ENCODE measurements around the gene EIF4EBP3. TPM values are rescaled to one million over a fixed set of nuclear protein-coding genes. Genes with fewer than 3 reads are reported as not detected.
A peak's percentile ranks its signal among the peaks of the same experiment; 100 is the strongest.

Gene EIF4EBP3
- total RNA-seq, 1 experiment from 2014 or later: 18.8 TPM

DNA sequence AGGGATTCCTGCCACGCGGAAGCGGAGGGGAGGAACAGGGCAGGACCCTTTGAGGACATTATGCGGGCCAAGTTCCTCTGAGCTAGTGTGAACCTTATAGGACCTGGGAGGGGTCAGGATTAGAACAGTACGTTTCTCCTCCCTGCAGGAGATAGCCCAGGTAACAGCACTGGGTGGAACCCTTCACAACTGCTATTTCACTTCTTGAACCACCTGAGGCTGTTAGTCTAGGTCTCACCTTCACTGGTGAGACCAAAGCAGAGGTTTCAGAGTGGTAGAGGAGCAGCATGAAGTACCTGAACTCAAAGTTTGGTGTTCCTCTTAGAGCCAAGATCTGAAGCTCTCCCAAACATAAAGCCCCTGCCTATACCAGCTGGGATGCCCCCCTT, 832 bp downstream of the EIF4EBP3 start:
- no TSS peak for BruUV-seq (replicated peaks)
- intact Hi-C loops (cut with micrococcal nuclease; ENCODE audit: unreplicated experiment): no loop called here
- Mint-ChIP-seq H3K9me3 (ENCODE audit: low read depth, unreplicated experiment) (no peaks in the 10 kb centered on the region), H3K36me3 (ENCODE audit: insufficient read depth, unreplicated experiment) (peaks cover 86% of the 10 kb centered on the region), H3K4me3 (ENCODE audit: low read depth, unreplicated experiment) (peak overlapping the region; percentile 38), H3K27ac (ENCODE audit: unreplicated experiment) (peak overlapping the region; percentile 49), H3K4me1 (ENCODE audit: low read depth, unreplicated experiment) (peaks cover 26% of the 10 kb centered on the region), H3K27me3 (ENCODE audit: unreplicated experiment) (no peaks in the 10 kb centered on the region)
- TF ChIP-seq, protein P1, sequence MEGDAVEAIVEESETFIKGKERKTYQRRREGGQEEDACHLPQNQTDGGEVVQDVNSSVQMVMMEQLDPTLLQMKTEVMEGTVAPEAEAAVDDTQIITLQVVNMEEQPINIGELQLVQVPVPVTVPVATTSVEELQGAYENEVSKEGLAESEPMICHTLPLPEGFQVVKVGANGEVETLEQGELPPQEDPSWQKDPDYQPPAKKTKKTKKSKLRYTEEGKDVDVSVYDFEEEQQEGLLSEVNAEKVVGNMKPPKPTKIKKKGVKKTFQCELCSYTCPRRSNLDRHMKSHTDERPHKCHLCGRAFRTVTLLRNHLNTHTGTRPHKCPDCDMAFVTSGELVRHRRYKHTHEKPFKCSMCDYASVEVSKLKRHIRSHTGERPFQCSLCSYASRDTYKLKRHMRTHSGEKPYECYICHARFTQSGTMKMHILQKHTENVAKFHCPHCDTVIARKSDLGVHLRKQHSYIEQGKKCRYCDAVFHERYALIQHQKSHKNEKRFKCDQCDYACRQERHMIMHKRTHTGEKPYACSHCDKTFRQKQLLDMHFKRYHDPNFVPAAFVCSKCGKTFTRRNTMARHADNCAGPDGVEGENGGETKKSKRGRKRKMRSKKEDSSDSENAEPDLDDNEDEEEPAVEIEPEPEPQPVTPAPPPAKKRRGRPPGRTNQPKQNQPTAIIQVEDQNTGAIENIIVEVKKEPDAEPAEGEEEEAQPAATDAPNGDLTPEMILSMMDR (IDR thresholded peaks at IDR 0.05; ENCODE audit: unreplicated experiment): no peak
- CTCF ChIA-PET: interaction anchor here (1.0 to 2.0 kb wide), 2 partner anchors 85 to 91 kb away, joined by 3 to 7 read pairs; partner anchors contain the start of gene CD14
- DNase-seq: no peak

DNA sequence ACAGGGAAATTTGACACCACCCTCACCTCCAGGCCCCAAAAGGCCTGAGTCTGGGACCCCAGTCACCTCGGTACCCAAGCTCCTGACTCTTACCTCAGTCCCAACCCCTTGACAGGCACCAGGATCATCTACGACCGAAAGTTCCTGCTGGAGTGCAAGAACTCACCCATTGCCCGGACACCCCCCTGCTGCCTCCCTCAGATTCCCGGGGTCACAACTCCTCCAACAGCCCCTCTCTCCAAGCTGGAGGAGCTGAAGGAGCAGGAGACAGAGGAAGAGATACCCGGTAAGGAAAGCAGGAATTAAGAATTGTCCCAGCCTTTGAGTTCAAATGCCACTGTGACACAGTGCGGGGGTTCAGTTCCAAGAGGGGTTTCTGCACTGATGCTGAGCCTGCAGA, 1.3 kb downstream of the EIF4EBP3 start:
- peak overlapping the region; percentile 49 for H3K27ac Mint-ChIP-seq (ENCODE audit: unreplicated experiment)
- H3K27me3 Mint-ChIP-seq (ENCODE audit: unreplicated experiment): no peaks in the 10 kb centered on the region
- no TSS peak for BruUV-seq (replicated peaks)
- CTCF ChIA-PET: interaction anchor here (1.0 to 2.0 kb wide), 2 partner anchors 84 to 90 kb away, joined by 3 to 7 read pairs; partner anchors contain the start of gene CD14
- no peak overlapping the region for H3K4me3 Mint-ChIP-seq (ENCODE audit: low read depth, unreplicated experiment)
- no peak for DNase-seq
- TF ChIP-seq, protein P1 (IDR thresholded peaks at IDR 0.05; ENCODE audit: unreplicated experiment): no peak
- H3K36me3 Mint-ChIP-seq (ENCODE audit: insufficient read depth, unreplicated experiment): peaks cover 89% of the 10 kb centered on the region
- intact Hi-C loops (cut with micrococcal nuclease; ENCODE audit: unreplicated experiment): no loop called here
- H3K4me1 Mint-ChIP-seq (ENCODE audit: low read depth, unreplicated experiment): peaks cover 31% of the 10 kb centered on the region
- H3K9me3 Mint-ChIP-seq (ENCODE audit: low read depth, unreplicated experiment): no peaks in the 10 kb centered on the region

DNA sequence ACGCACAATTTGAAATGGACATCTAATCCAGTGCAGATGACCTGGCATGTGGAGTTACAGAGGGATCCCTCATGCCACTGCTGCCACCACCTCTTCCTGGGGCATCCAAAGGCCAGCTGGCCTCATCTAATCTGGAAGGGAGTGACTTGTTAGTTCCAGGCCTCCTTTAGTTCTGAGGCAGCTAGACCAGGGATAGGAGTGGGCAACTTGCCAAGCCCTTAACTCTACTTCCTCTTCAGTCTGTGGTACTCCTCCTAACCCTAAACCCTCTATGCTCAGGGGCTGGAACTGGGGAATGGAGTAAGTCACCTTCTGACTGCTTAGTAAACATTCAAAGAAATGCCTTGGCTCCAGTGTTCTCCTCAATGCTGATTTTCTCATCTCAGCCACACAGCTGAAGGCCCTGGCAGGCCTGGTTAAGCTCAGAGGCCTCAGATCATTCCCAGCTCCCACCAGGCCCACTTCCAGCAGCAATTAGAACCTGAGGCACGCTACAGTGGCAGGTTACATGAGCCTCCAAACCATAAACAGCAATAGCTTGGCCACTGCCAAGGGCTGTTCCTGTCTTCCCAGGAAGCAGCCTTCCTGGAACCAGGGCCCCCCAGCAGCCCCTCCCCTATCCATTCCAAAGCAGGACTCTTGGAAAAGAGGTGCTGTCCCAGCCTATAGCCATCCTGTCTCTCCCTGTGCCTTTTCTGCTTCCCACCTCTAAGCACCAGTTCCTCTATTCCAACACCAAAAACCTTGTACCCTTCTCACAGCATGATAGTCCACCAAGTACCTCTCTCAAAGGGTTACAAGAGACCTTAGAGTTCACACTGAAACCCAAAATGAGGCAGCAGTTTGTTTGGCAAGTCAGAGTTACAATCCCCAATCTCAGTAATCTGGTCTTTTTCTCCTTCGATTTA, 2.0 kb downstream of the EIF4EBP3 start:
- no TSS peak for BruUV-seq (replicated peaks)
- DNase-seq: peak; percentile 64

More for the DNA sequence above, 2.0 kb downstream of the EIF4EBP3 start:
- TF ChIP-seq, protein P1 (IDR thresholded peaks at IDR 0.05; ENCODE audit: unreplicated experiment): no peak
- H3K4me1 Mint-ChIP-seq (ENCODE audit: low read depth, unreplicated experiment): peaks cover 38% of the 10 kb centered on the region
- intact Hi-C loops (cut with micrococcal nuclease; ENCODE audit: unreplicated experiment): loop anchor here (10.0 kb wide), 1 partner anchor 165 kb away; no protein-coding TSS in a partner anchor
- H3K9me3 Mint-ChIP-seq (ENCODE audit: low read depth, unreplicated experiment): no peaks in the 10 kb centered on the region
- H3K4me3 Mint-ChIP-seq (ENCODE audit: low read depth, unreplicated experiment): no peak overlapping the region
- peak overlapping the region; percentile 49 for H3K27ac Mint-ChIP-seq (ENCODE audit: unreplicated experiment)
- H3K36me3 Mint-ChIP-seq (ENCODE audit: insufficient read depth, unreplicated experiment): peaks cover 87% of the 10 kb centered on the region
- no peaks in the 10 kb centered on the region for H3K27me3 Mint-ChIP-seq (ENCODE audit: unreplicated experiment)
- CTCF ChIA-PET: interaction anchor here (1.0 kb wide), 1 partner anchor 89 kb away, joined by 3 read pairs; no protein-coding TSS in a partner anchor

Data from Calu3 (cell line).